Right lobe of liver (tissue), 6 donors: ENCODE results near the gene LMBR1L. TPM values are rescaled to one million over a fixed set of nuclear protein-coding genes. Genes with fewer than 3 reads are reported as not detected.

Experiments
- ATAC-seq, 4 donors: fragments of 200-7000 bp; cut with Tn5 transposase; one replicate each; pipeline ENCODE4 v1.9.1; 2020; ENCODE audit warnings: mild to moderate bottlenecking in 4 of 4, moderate library complexity in 4 of 4
- DNase-seq, 3 donors: peaks; one replicate each; pipeline ENCODE4 v3.0.0-alpha.2; 2020
- H3K27ac ChIP-seq, 3 donors: fragments of 200-600 bp; one replicate each; pipeline ENCODE4 v1.8.0; 2022
- H3K27me3 ChIP-seq, 2 donors: fragments of 200-600 bp; one replicate each; pipeline ENCODE4 v1.8.0; 2022
- H3K36me3 ChIP-seq, 4 donors: fragments of 200-600 bp; sonication (generic) in 1 of 4; one replicate each; pipeline versions ENCODE4 v1.5.1 to v1.8.0; 2017 to 2022; ENCODE audit warnings: control low read depth in 1 of 4
- H3K4me1 ChIP-seq, 4 donors: fragments of 200-600 bp; sonication (generic) in 1 of 4; one replicate each; pipeline versions ENCODE4 v1.5.1 to v1.8.0; 2017 to 2022; ENCODE audit warnings: control low read depth in 1 of 4
- H3K4me3 ChIP-seq, 3 donors: fragments of 200-600 bp; one replicate each; pipeline ENCODE4 v1.8.0; 2022
- H3K9me3 ChIP-seq, 4 donors: fragments of 200-600 bp; sonication (generic) in 1 of 4; one replicate each; pipeline versions ENCODE4 v1.5.1 to v1.8.0; 2017 to 2022; ENCODE audit warnings: control low read depth in 1 of 4
- POLR2A ChIP-seq: fragments of 450-650 bp; IDR thresholded peaks from one replicate; pipeline ENCODE4 v1.6.1; 2017; ENCODE audit warnings: antibody characterized with exemption, mild to moderate bottlenecking
- WGBS: methylation state at CpG from one replicate; pipeline ENCODE4 v1.1.6; 2018; ENCODE audit warnings: low coverage, low lambda C conversion rate; ENCODE audit not compliant: insufficient coverage; ENCODE audit errors: missing lambda C conversion rate; 5-methylcytosine and 5-hydroxymethylcytosine counted together
- intact Hi-C, 2 donors: fragments of 100-400 bp; cut with DNase I; formaldehyde crosslinking; loops; one replicate each; pipeline versions ENCODE4 v1.11.2 to v1.14.1; 2022
- total RNA-seq, 6 experiments: library from RNA; depleted of rRNA in 2 of 6; stranded (reverse); fragments of >200 nt in 2 of 6; fragmentation: NEBNext Ultra II Directional in 3 of 6; extraction: Animal tissue kit (Norgen Biotek cat#: 25700) in 3 of 6; gene quantifications; one replicate each; pipeline versions ENCODE4 v1.1.0 to v1.2.4, GENCODE V29; 2016 to 2023
- TF ChIP-seq, protein P1 (sequence below), 4 donors: fragments of 200-600 bp in 3 of 4; fragments of 450-650 bp in 1 of 4; IDR thresholded peaks; one replicate each; pipeline versions ENCODE4 v1.5.1 to v1.8.0; 2016 to 2022; ENCODE audit warnings: antibody characterized with exemption in 4 of 4, mild to moderate bottlenecking in 2 of 4
- donor health status: DM: no; HTN: yes; CAD: no.
- donor health status: DM: no; HTN: no; CAD: no.
- donor health status: DM: no; HTN: no; CAD: no.
- donor health status: DM: no; HTN: yes; CAD: no.
- donor health status: DM: no; HTN: yes; CAD: no.

LMBR1L gene
- total RNA-seq, 6 experiments from 2014 or later, result 12.2 to 34.5 (median 16.3) TPM

GRCh38 chr12:49133590-49133989, 22.9 kb upstream of the LMBR1L start:
- DNase-seq (no peak), ATAC-seq (no peak)
- TF ChIP-seq, protein P1, sequence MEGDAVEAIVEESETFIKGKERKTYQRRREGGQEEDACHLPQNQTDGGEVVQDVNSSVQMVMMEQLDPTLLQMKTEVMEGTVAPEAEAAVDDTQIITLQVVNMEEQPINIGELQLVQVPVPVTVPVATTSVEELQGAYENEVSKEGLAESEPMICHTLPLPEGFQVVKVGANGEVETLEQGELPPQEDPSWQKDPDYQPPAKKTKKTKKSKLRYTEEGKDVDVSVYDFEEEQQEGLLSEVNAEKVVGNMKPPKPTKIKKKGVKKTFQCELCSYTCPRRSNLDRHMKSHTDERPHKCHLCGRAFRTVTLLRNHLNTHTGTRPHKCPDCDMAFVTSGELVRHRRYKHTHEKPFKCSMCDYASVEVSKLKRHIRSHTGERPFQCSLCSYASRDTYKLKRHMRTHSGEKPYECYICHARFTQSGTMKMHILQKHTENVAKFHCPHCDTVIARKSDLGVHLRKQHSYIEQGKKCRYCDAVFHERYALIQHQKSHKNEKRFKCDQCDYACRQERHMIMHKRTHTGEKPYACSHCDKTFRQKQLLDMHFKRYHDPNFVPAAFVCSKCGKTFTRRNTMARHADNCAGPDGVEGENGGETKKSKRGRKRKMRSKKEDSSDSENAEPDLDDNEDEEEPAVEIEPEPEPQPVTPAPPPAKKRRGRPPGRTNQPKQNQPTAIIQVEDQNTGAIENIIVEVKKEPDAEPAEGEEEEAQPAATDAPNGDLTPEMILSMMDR (IDR thresholded peaks at IDR 0.05), result no peak
- TF ChIP-seq POLR2A, result no peak
- Histone ChIP-seq H3K36me3 (peaks cover 2 to 12% (median 9%) of the 10 kb centered on the region in 4 donors), H3K27ac (no peak overlapping the region), H3K4me1 (peaks cover 0 to 13% (median 0%) of the 10 kb centered on the region in 4 donors), H3K27me3 (no peaks in the 10 kb centered on the region), H3K4me3 (no peak overlapping the region), H3K9me3 (no peaks in the 10 kb centered on the region)
- intact Hi-C loops, result no loop called here
- 57% methylated on average over 7 of the region's 10 CpGs for WGBS

GRCh38 chr12:49133014-49133413, 22.4 kb upstream of the LMBR1L start:
- H3K27ac ChIP-seq, result no peak overlapping the region
- H3K36me3 ChIP-seq, result peaks cover 2 to 12% (median 9%) of the 10 kb centered on the region in 4 donors
- WGBS, result 85% methylated on average over 5 of the region's 5 CpGs
- H3K4me3 ChIP-seq, result no peak overlapping the region
- no peaks in the 10 kb centered on the region for H3K27me3 ChIP-seq
- H3K9me3 ChIP-seq, result no peaks in the 10 kb centered on the region
- DNase-seq (no peak), ATAC-seq (no peak)
- TF ChIP-seq POLR2A, result no peak
- TF ChIP-seq, protein P1 (IDR thresholded peaks at IDR 0.05), result no peak
- H3K4me1 ChIP-seq, result peaks cover 0 to 13% (median 0%) of the 10 kb centered on the region in 4 donors
- intact Hi-C loops, result no loop called here

- TF ChIP-seq, protein P1 (IDR thresholded peaks at IDR 0.05), result no peak
- TF ChIP-seq POLR2A, result no peak
- intact Hi-C loops, result no loop called here
- H3K27me3 ChIP-seq, result no peaks in the 10 kb centered on the region
- WGBS, result 30% methylated on average over 8 of the region's 9 CpGs
- no peak for ATAC-seq
- H3K4me3 ChIP-seq, result peak overlapping the region; percentile 41 to 93 (median 89)
- DNase-seq, result no peak
- H3K4me1 ChIP-seq, result peaks cover 0 to 13% (median 0%) of the 10 kb centered on the region in 4 donors
- peak overlapping the region; percentile 41 to 100 (median 92) for H3K27ac ChIP-seq
- H3K9me3 ChIP-seq, result no peaks in the 10 kb centered on the region
- peaks cover 7 to 21% (median 14%) of the 10 kb centered on the region in 4 donors for H3K36me3 ChIP-seq
These were observed 21.3 kb upstream of the LMBR1L start for GRCh38 chr12:49131894-49132461.

DNA sequence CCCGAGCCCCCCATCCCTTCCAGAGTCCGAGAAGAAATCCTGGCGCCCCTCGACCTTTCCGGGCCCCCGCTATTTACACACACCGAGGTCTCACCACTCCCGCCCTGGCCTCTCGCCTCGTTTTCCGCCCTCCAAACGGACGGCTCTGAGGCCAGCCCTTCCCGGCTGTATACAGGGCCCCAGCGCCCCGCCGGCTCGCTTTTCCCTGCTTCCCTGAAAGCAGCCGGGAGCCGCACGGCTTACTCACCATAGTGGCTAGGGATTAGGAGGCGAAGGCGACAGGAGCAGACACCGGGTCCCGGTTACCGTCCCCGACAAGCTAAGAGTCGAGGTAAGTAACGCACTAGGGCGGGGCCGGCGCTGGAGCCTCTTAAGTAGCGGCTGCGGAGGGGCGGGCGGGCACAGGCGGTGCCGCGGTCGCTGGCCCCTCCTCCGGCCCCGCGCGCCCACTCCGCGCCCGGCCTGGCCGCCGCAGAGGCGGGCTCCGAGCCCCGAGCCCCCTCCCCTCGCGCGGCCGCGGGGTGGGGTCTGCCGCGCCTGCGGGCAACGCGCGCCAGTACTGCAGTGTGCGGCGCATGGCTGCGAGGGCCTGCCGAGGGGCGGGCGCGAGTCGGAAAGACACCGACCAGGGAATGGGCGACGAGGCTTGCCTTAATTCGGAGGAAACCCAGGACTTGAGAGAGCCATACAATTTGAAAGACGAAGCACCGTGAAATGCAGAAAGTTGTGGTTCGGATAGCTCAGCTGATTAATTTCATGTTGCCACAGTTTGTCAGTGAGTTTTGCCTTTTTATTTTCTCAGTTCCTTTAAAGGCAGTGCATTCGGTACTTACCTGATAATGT, 20.6 kb upstream of the LMBR1L start, which contains the start of gene TUBA1B:
Gene TUBA1B (minus strand): TSS at position 345 of the 843 bp plus-strand sequence. CDS start 95 bp downstream, at position 250.
- WGBS, result under 1% methylated on average over 21 of the region's 79 CpGs
- TF ChIP-seq POLR2A, result peak; percentile 96
- TF ChIP-seq, protein P1 (IDR thresholded peaks at IDR 0.05), result no peak
- peaks cover 7 to 23% (median 14%) of the 10 kb centered on the region in 4 donors for H3K36me3 ChIP-seq
- DNase-seq (peak; percentile 92 to 95 (median 93)), ATAC-seq (peak; percentile 86 to 94 (median 89))
- peak within 1 kb of the TSS; percentile 89 to 100 (median 93) for H3K4me3 ChIP-seq
- no peaks in the 10 kb centered on the region for H3K9me3 ChIP-seq
- peaks cover 0 to 13% (median 0%) of the 10 kb centered on the region in 4 donors for H3K4me1 ChIP-seq
- intact Hi-C loops, result no loop called here
- peak within 1 kb of the TSS; percentile 91 to 100 (median 92) for H3K27ac ChIP-seq
- no peaks in the 10 kb centered on the region for H3K27me3 ChIP-seq
